OCI-LY3 (cell line): ENCODE results near the gene RPUSD4.

ENCODE experiments used
- CTCF ChIP-seq: fragments of 200-600, 300-600 bp; sonication (generic); IDR thresholded peaks from 2 replicates; pipeline ENCODE4 v1.5.1; 2014; ENCODE audit warnings: antibody characterized with exemption, low read length, low read depth
- EZH2phosphoT487 ChIP-seq: fragments of 200-600 bp; shearing (Covaris generic); IDR thresholded peaks from 2 replicates; pipeline ENCODE4 v1.6.1; 2018; ENCODE audit warnings: antibody characterized with exemption, mixed run types, low read depth

- no peak for TF ChIP-seq CTCF
- no peak for TF ChIP-seq EZH2phosphoT487
These were observed 6.0 kb upstream of the RPUSD4 start for GRCh38 chr11:126217491-126217890.
